GM19193 (cell line): Measurements from ENCODE around the gene EHBP1L1.
A peak's percentile ranks its signal among the peaks of the same experiment; 100 is the strongest.

Experiments
- POLR2A ChIP-seq: IDR thresholded peaks from 4 replicates; pipeline ENCODE4 v1.6.1; 2011; ENCODE audit not compliant: insufficient read depth, insufficient read length; ENCODE audit errors: extremely low read depth

Gene EHBP1L1

DNA sequence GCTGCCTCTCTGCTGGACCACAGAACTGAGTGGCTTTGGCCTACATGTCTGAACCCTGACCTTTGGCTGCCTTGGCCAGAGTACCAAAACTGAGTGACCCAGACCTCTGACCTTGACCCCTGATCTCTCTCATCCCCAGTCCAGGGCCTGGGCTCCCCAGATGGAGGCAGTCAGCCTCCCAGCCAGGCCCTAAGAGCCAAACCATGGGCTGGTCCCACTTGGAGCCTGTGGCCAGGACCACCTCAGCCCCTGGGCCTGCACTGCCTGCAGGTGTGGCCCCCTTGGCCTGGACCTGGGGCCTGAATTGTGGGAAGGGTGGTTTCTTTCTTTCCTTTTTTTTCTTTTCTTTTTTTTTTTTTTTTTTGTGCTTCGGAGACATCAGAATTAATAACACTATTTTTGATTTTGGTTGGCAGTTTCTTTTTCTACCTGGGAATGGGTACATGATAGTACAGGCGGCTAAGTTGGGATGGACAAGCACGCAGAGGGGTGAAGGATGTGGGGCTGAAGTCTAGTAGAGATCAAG lies 61.2 kb downstream of the EHBP1L1 start:
- no peak for TF ChIP-seq POLR2A

DNA sequence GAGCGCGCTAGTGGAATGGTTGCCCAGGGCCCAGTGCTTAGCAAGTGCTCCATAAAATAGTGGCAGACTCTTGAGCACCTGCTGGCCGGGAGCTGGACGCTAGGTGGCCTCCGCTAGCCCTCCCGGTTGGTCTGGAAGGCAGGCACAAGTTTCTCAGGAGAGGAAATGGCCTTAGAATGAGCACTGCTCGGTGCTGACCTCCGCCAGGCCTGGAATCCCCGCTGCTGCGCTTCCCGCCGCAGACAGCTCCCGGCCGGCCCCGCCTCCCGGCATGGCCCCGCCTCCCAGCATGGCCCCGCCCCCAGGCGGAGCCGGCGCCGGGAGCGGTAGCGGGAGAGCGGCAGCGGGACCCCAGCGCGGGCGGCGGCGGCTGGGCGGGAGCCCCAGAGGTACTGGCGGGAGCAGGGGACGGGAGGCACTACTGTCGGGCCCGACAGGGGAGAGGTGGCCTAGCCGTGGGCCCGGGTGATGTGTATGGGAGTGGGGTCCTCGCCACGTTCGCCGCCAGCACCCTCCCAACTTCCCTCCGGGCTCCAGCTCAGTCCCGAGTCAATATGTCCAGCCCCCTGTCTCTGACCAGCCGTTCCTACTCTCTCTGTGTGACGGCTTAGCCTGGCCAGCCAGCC lies 62.1 kb downstream of the EHBP1L1 start, which contains the start of gene SIPA1:
Gene SIPA1, plus strand, starts transcription at position 308 of the 626 bp plus-strand sequence. CDS start 2,821 bp downstream, outside the sequence.
- TF ChIP-seq POLR2A = peak; percentile 70

DNA sequence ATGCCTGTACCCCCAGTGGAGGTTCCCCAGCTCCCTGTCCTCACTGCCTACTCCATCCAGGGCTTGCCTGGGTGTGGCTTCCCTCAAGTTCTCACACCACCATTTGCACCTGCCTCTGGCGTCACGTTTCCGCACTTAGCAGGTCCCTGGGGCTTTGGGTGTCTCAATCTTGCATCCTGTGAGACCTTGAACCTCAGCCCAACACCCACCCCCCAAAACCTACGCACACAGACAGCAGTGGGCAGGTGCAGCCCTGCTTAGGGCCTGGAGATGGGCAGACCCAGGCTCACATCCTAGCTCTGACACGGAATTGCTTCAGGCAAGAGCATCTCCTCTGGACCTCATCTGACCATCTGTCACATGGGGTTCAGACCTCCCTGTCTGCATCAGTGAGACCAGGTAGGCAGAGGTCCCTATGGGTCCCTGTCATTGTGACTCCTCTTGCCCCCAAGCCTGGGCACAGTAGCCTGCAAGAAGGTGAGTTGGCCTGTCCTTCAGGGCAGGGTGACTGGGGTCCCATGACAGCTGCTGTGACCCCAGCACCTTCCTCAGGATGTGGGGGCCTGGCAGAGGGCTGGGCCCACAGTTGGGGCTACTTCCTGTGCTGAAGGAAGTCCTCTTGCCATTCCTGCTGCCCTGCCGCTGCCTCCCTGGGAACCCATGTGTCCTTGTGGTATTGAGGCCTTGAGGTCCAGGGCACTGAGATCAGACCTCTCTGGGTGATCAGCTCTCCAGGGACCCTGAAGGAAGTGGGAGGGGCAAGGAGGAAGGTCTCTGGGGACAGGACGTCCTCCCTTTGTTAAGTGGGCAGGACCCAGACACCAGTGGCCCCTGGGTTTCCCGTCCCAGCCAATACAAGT lies 64.0 kb downstream of the EHBP1L1 start:
- TF ChIP-seq POLR2A = peak; percentile 60

GRCh38 chr11:65640483-65641296 lies 64.8 kb downstream of the EHBP1L1 start:
- peak; percentile 14 for TF ChIP-seq POLR2A

DNA sequence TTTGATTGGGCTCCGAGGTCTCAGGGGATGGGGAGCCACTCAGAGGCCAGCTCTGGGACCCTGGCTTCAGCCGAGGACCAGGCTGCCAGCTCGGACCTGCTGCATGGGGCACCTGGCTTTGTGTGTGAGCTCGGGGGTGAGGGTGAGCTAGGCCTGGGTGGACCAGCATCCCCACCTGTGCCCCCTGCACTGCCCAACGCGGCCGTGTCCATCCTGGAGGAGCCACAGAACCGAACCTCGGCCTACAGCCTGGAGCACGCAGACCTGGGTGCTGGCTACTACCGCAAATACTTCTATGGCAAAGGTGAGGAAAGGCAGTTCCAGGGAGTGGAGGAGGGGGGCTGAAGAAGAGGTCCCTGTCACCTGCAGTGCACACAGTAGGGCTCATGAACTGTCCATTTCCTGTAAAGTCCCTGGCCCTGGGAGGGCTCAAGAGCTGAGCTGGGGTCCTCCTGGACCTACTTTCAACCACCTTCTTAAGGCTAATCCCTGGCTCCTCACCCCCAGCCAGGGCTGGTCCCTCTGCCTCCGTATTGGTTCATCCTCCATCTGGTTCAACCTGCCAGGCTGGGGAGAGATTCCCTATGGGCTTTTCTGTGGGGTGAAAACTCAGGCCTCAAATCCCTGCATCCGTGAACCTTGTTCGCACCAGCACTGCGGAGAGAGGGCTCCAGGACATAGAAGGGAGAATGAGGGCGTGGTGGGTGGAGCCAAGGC lies 65.6 kb downstream of the EHBP1L1 start:
- no peak for TF ChIP-seq POLR2A
